Umbilical cord (tissue), 1 donor: ENCODE measurements around the gene FBXO11. TPM values are rescaled to one million over a fixed set of nuclear protein-coding genes. Genes with fewer than 3 reads are reported as not detected.

Source experiments
- total RNA-seq: library from RNA; depleted of rRNA; stranded (reverse); fragments of >200 nt; gene quantifications from one replicate; pipeline ENCODE4 v1.2.3, GENCODE V29; 2014; ENCODE audit warnings: low replicate concordance; ENCODE audit not compliant: insufficient read depth

Gene FBXO11
- total RNA-seq, 1 donor from 2014 or later, result 62.8 TPM

Other genes starting within 250 kb of the FBXO11 start
- 38.5 TPM for gene MSH6, start 123.4 kb downstream of the FBXO11 start, total RNA-seq